ENCODE measurements around the gene ATP6V0D1. TPM values are rescaled to one million over a fixed set of nuclear protein-coding genes. Genes with fewer than 3 reads are reported as not detected.

Gene ATP6V0D1
- polyA plus RNA-seq, 4 donors, result 82.6 to 104 (median 91.2) TPM

- no peak for DNase-seq (ENCODE audit: low read depth in 4 of 4, low spot score in 3 of 4)
Measured at GRCh38 chr16:67445913-67446907, 34.7 kb downstream of the ATP6V0D1 start.

- DNase-seq (ENCODE audit: low read depth in 4 of 4, low spot score in 3 of 4), result no peak
Measured at GRCh38 chr16:67445441-67445912, 35.5 kb downstream of the ATP6V0D1 start.

GRCh38 chr16:67445126-67445426 lies 35.9 kb downstream of the ATP6V0D1 start:
- no peak for DNase-seq (ENCODE audit: low read depth in 4 of 4, low spot score in 3 of 4)

GRCh38 chr16:67444259-67445125 lies 36.5 kb downstream of the ATP6V0D1 start:
- DNase-seq (ENCODE audit: low read depth in 4 of 4, low spot score in 3 of 4), result no peak

- no peak for DNase-seq (ENCODE audit: low read depth in 4 of 4, low spot score in 3 of 4)
Measured at GRCh38 chr16:67443265-67443664, 37.7 kb downstream of the ATP6V0D1 start.

GRCh38 chr16:67442581-67443255 lies 38.2 kb downstream of the ATP6V0D1 start:
- no peak for DNase-seq (ENCODE audit: low read depth in 4 of 4, low spot score in 3 of 4)

GRCh38 chr16:67441907-67442306 lies 39.0 kb downstream of the ATP6V0D1 start:
- no peak for DNase-seq (ENCODE audit: low read depth in 4 of 4, low spot score in 3 of 4)

GRCh38 chr16:67441271-67441753 lies 39.6 kb downstream of the ATP6V0D1 start:
- DNase-seq (ENCODE audit: low read depth in 4 of 4, low spot score in 3 of 4), result no peak

GRCh38 chr16:67438824-67439393 lies 42.0 kb downstream of the ATP6V0D1 start:
- DNase-seq (ENCODE audit: low read depth in 4 of 4, low spot score in 3 of 4), result no peak

GRCh38 chr16:67438098-67438791 lies 42.7 kb downstream of the ATP6V0D1 start:
- no peak for DNase-seq (ENCODE audit: low read depth in 4 of 4, low spot score in 3 of 4)

GRCh38 chr16:67437513-67437912 lies 43.4 kb downstream of the ATP6V0D1 start:
- no peak for DNase-seq (ENCODE audit: low read depth in 4 of 4, low spot score in 3 of 4)

GRCh38 chr16:67436640-67437193 lies 44.2 kb downstream of the ATP6V0D1 start:
- no peak for DNase-seq (ENCODE audit: low read depth in 4 of 4, low spot score in 3 of 4)

- DNase-seq (ENCODE audit: low read depth in 4 of 4, low spot score in 3 of 4), result no peak
Measured at GRCh38 chr16:67435758-67436164, 45.2 kb downstream of the ATP6V0D1 start.

GRCh38 chr16:67433131-67433719 lies 47.7 kb downstream of the ATP6V0D1 start:
- DNase-seq (ENCODE audit: low read depth in 4 of 4, low spot score in 3 of 4), result no peak

GRCh38 chr16:67432506-67432890 lies 48.5 kb downstream of the ATP6V0D1 start:
- no peak for DNase-seq (ENCODE audit: low read depth in 4 of 4, low spot score in 3 of 4)

GRCh38 chr16:67431775-67432505 lies 49.0 kb downstream of the ATP6V0D1 start:
- DNase-seq (ENCODE audit: low read depth in 4 of 4, low spot score in 3 of 4), result no peak

GRCh38 chr16:67430977-67431774 lies 49.8 kb downstream of the ATP6V0D1 start, which contains the start of gene HSD11B2:
TSS of gene HSD11B2 (plus strand) at chr16:67431121. CDS start at chr16:67431249, 128 bp downstream.
- no peak for DNase-seq (ENCODE audit: low read depth in 4 of 4, low spot score in 3 of 4)
